PC-3 (cell line): ENCODE results near the gene LRRC63. TPM values are rescaled to one million over a fixed set of nuclear protein-coding genes. Genes with fewer than 3 reads are reported as not detected.
A peak's percentile ranks its signal among the peaks of the same experiment; 100 is the strongest.

Experiments
- ATAC-seq: fragments of 200-7000 bp; cut with Tn5 transposase; 2 replicates; pipeline ENCODE4 v1.9.1; 2020; ENCODE audit warnings: mild to moderate bottlenecking, moderate library complexity
- BruUV-seq: library from RNA; stranded (reverse); fragments of 400-500 nt; replicated peaks from 2 replicates; lab custom pipeline; 2021; lab: Mats Ljungman, UMichigan
- CTCF ChIA-PET: fragments of 300-600 bp; sonication (Branson Sonifier 250); formaldehyde crosslinking; loops from one replicate; lab custom pipeline; 2022; ENCODE audit warnings: antibody characterized with exemption; lab: Charles Lee
- POLR2A ChIA-PET: fragments of 300-600 bp; sonication (Branson Sonifier 250); formaldehyde crosslinking; loops from one replicate; lab custom pipeline; 2022; ENCODE audit warnings: antibody characterized with exemption; ENCODE audit not compliant: unreplicated experiment; lab: Charles Lee
- DNase-seq: peaks from one replicate; pipeline ENCODE4 v3.0.0-alpha.2; 2015
- H2AFZ ChIP-seq: fragments of 300-600 bp; sonication (generic); 2 replicates; pipeline ENCODE4 v1.6.0; 2016; ENCODE audit warnings: antibody characterized with exemption, low read length
- H3F3A ChIP-seq: fragments of 300-600 bp; sonication (generic); one replicate; pipeline ENCODE4 v1.6.0; 2017; ENCODE audit warnings: antibody characterized with exemption, low read length, control low read depth, mild to moderate bottlenecking; ENCODE audit not compliant: unreplicated experiment
- H3K27ac ChIP-seq: fragments of 300-600 bp; sonication (generic); 2 replicates; pipeline ENCODE4 v1.5.1; 2016; ENCODE audit warnings: mild to moderate bottlenecking, low read length
- H3K27me3 ChIP-seq: fragments of 300-600 bp; sonication (generic); 2 replicates; pipeline ENCODE4 v1.6.1; 2016; ENCODE audit warnings: low read length, mixed read lengths
- H3K36me3 ChIP-seq: fragments of 300-600 bp; sonication (generic); 2 replicates; pipeline ENCODE4 v1.6.1; 2016; ENCODE audit warnings: low read depth, mixed run types, low read length, mixed read lengths
- H3K4me1 ChIP-seq: fragments of 300-600 bp; sonication (generic); 2 replicates; pipeline ENCODE4 v1.5.1; 2016; ENCODE audit warnings: low read length; ENCODE audit not compliant: insufficient read depth
- H3K4me2 ChIP-seq: fragments of 300-600 bp; sonication (generic); 2 replicates; pipeline ENCODE4 v1.6.0; 2016; ENCODE audit warnings: low read length
- H3K4me3 ChIP-seq: fragments of 300-600 bp; sonication (generic); 2 replicates; pipeline ENCODE4 v1.5.1; 2016; ENCODE audit warnings: mild to moderate bottlenecking, low read length, mixed read lengths
- H3K79me2 ChIP-seq: fragments of 300-600 bp; sonication (generic); 2 replicates; pipeline ENCODE4 v1.6.1; 2017; ENCODE audit warnings: low read length, mixed read lengths
- H3K9ac ChIP-seq: fragments of 300-600 bp; sonication (generic); 2 replicates; pipeline ENCODE4 v1.6.0; 2016; ENCODE audit warnings: mild to moderate bottlenecking, low read length
- H3K9me2 ChIP-seq: fragments of 300-600 bp; sonication (generic); replicated peaks from 2 replicates; pipeline ENCODE4 v1.6.1; 2016; ENCODE audit warnings: mixed run types, low read length, mixed read lengths
- H3K9me3 ChIP-seq: fragments of 300-600 bp; sonication (generic); 2 replicates; pipeline ENCODE4 v1.6.1; 2016; ENCODE audit warnings: low read length, mixed read lengths
- H4K20me1 ChIP-seq: fragments of 300-600 bp; sonication (generic); 2 replicates; pipeline ENCODE4 v1.6.1; 2016; ENCODE audit warnings: low read length, mixed read lengths
- EZH2 ChIP-seq: fragments of 300-600 bp; sonication (generic); IDR thresholded peaks from one replicate; pipeline ENCODE4 v1.6.1; 2017; ENCODE audit warnings: antibody characterized with exemption, mild to moderate bottlenecking, low read length; ENCODE audit not compliant: unreplicated experiment
- EZH2phosphoT487 ChIP-seq: fragments of 300-600 bp; sonication (generic); IDR thresholded peaks from 2 replicates; pipeline ENCODE4 v1.6.1; 2018; ENCODE audit warnings: mild to moderate bottlenecking, antibody characterized with exemption, low read length, borderline replicate concordance
- intact Hi-C: fragments of 100-400 bp; cut with micrococcal nuclease; formaldehyde crosslinking; loops from 2 replicates; pipeline ENCODE4 v1.9.0; 2023
- total RNA-seq: library from RNA; depleted of rRNA; stranded (reverse); fragments of >200 nt; gene quantifications from 2 replicates; pipeline ENCODE4 v1.2.3, GENCODE V29; 2014
- TF ChIP-seq, protein P1 (sequence below): fragments of 300-600 bp; sonication (generic); conservative IDR thresholded peaks from 2 replicates; pipeline ENCODE4 v1.5.1; 2017; ENCODE audit warnings: antibody characterized with exemption, low read depth, mild to moderate bottlenecking, low read length

Gene LRRC63
- total RNA-seq, 1 experiment from 2014 or later, result 0.26 TPM

DNA sequence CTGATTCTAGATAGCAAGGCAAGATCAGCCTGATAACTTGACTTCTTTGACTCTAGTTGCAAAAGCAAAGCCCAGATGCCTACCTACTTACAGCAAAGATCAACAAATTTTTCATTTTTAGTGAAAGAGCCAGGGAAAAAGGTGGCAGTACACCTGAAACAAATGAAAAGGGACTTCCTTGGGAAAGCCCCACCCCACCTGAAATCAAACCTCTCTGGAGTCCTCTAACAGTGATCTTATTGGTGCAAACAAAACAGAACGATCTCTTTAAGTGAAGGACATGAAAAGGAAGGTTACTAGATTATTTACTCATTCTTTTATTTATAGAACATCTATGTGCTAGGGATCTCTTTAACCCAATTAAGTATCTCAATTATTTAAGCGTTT lies 29.2 kb upstream of the LRRC63 start:
- Histone ChIP-seq H3K4me1 (0 out of 2 replicates have a peak, but pooled peaks cover 5% of the 10 kb centered on the region), H3K79me2 (peaks cover 44% of the 10 kb centered on the region), H3K9me2 (no peaks in the 10 kb centered on the region), H3K27me3 (no peaks in the 10 kb centered on the region), H2AFZ (peak overlapping the region; percentile 72), H3K4me2 (peak overlapping the region; percentile 94), H3K9ac (peak overlapping the region; percentile 86), H3K36me3 (no peaks in the 10 kb centered on the region; the same call in 1 of the 2 replicates), H3F3A (no peaks in the 10 kb centered on the region), H3K9me3 (no peaks in the 10 kb centered on the region), H3K27ac (peak overlapping the region; percentile 81), H3K4me3 (peak overlapping the region; percentile 91), H4K20me1 (peaks cover 3% of the 10 kb centered on the region; the same call in 1 of the 2 replicates)
- TF ChIP-seq, protein P1, sequence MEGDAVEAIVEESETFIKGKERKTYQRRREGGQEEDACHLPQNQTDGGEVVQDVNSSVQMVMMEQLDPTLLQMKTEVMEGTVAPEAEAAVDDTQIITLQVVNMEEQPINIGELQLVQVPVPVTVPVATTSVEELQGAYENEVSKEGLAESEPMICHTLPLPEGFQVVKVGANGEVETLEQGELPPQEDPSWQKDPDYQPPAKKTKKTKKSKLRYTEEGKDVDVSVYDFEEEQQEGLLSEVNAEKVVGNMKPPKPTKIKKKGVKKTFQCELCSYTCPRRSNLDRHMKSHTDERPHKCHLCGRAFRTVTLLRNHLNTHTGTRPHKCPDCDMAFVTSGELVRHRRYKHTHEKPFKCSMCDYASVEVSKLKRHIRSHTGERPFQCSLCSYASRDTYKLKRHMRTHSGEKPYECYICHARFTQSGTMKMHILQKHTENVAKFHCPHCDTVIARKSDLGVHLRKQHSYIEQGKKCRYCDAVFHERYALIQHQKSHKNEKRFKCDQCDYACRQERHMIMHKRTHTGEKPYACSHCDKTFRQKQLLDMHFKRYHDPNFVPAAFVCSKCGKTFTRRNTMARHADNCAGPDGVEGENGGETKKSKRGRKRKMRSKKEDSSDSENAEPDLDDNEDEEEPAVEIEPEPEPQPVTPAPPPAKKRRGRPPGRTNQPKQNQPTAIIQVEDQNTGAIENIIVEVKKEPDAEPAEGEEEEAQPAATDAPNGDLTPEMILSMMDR, result no peak
- TF ChIP-seq EZH2, result no peak
- no peak for TF ChIP-seq EZH2phosphoT487
- BruUV-seq, result TSS peak; percentile 98
- intact Hi-C loops, result loop anchor here (5.0 kb wide), 1 partner anchor 105 kb away; no protein-coding TSS in a partner anchor
- DNase-seq, result peak; percentile 40
- ChIA-PET POLR2A (interaction anchor here (0.6 to 0.9 kb wide), 2 partner anchors 816 to 841 kb away, joined by 8 to 10 read pairs; no protein-coding TSS in a partner anchor), CTCF (interaction anchor here (0.6 kb wide), 1 partner anchor 985 kb away, joined by 5 read pairs; no protein-coding TSS in a partner anchor)
- ATAC-seq, result peak; percentile 55

DNA sequence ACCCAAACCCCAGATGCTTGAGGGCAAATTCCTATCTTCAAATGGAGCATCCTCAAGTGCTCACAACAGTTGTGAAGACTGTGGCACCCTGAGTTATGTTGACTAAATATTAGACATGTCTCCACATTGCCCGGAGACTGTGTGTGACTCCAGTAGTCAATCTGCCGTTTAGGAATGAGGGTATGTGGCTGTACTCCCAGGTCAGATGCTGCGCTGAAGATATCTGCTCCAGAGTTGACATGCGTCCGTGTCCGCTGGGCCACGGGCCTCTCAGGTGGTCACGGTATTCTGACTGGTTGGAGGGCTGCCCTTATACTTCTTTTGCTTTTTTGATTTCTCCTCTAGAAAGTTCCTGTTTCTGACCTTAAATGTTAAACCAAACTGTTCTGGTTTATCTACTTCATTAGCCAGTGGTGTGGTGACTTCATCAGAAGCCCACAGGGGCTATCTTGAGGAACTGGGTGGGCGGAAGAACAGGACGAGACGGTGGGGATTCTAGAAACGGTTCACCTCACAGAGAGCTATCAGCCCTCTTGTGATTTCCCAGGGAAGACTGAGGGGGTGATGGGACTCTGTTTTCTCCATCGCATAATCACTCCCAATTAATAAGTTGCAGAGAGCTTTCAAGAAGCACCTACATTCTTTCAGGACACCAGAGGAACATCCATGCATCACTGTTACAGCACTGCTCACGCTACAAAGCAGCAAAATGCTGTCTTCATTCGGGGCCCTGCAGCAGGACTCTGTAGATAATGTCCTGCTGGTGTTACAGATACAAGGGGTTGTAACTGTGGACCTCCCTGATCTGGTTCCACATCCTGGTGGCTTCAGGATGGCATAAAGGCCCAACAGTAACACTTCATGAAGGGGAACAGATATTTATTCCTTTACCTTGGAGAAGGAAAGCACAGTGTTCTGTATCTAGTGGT lies 28.4 kb upstream of the LRRC63 start:
- H3K27ac ChIP-seq, result peak overlapping the region; percentile 81; the same call in 1 of the 2 replicates
- H3K9me2 ChIP-seq, result no peaks in the 10 kb centered on the region
- ATAC-seq (no peak), DNase-seq (no peak)
- ChIA-PET CTCF (interaction anchor here (0.6 kb wide), 1 partner anchor 985 kb away, joined by 5 read pairs; no protein-coding TSS in a partner anchor), POLR2A (no interaction called here)
- H3K4me2 ChIP-seq, result peak overlapping the region; percentile 94
- no peak overlapping the region for H3K9ac ChIP-seq
- H3K9me3 ChIP-seq, result no peaks in the 10 kb centered on the region
- H3K36me3 ChIP-seq, result no peaks in the 10 kb centered on the region; the same call in 1 of the 2 replicates
- H3K79me2 ChIP-seq, result peaks cover 36% of the 10 kb centered on the region
- intact Hi-C loops, result loop anchor here (5.0 kb wide), 1 partner anchor 104 kb away; no protein-coding TSS in a partner anchor
- H3K4me1 ChIP-seq, result 0 out of 2 replicates have a peak, but pooled peaks cover 5% of the 10 kb centered on the region
- H4K20me1 ChIP-seq, result peaks cover 3% of the 10 kb centered on the region; the same call in 1 of the 2 replicates
- no TSS peak for BruUV-seq
- H2AFZ ChIP-seq, result no peak overlapping the region; the same call in 1 of the 2 replicates
- peak overlapping the region; percentile 91; the same call in 1 of the 2 replicates for H3K4me3 ChIP-seq
- no peaks in the 10 kb centered on the region for H3K27me3 ChIP-seq
- TF ChIP-seq EZH2 (no peak), EZH2phosphoT487 (no peak)
- TF ChIP-seq, protein P1, result no peak
- H3F3A ChIP-seq, result no peaks in the 10 kb centered on the region
